ENCODE measurements around the gene CRTC3. TPM values are rescaled to one million over a fixed set of nuclear protein-coding genes. Genes with fewer than 3 reads are reported as not detected.

Gene CRTC3
- total RNA-seq, 2 experiments from 2014 or later: 27.1 to 28.7 TPM

DNA sequence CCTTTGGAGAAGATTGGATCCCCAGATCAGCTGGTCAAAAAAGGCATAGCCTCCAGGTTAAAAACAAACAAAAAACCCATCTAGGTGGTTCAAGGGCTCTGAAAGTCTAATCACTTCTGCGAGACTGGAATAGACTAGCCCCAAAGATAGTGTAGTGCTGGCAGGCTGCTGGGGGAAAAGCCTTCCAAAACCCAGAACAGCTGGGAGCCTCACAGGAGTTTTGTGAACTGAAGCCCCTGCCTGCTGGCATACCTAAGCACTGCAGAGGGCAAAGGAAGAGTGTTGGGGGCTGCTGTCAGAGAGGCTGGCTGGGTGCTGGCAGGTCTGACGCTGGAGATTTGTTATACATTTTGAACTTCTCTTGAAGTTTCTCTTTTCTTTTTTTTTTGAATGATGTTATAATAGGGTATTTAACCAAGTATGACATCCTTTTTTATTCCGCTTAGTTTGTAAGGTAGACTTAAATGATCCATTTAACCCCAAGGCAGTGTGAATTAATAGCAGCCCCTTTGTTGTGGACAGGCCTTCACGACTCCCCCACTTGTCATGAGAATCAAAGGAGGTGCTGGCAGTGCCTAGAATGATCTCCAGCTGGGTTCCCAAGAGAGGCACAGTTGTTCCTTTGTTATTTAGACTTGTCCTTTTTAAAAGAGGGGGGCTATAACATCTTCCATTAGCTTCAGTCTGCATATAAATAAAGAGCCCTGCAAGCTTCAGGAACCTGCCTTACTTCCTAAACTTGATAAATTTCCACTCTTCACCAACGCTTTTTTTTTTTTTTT lies 53.9 kb downstream of the CRTC3 start:
- DNase-seq (no peak), ATAC-seq (no peak)
- no peak for TF ChIP-seq CTCF (IDR thresholded peaks at IDR 0.05)
- H3K9me3 Mint-ChIP-seq: no peaks in the 10 kb centered on the region
- H3K4me3 Mint-ChIP-seq: no peak overlapping the region
- H3K36me3 Mint-ChIP-seq (ENCODE audit: low read depth): peaks cover 14% of the 10 kb centered on the region
- POLR2A ChIA-PET: no interaction called here
- no peaks in the 10 kb centered on the region for H3K27me3 Mint-ChIP-seq
- intact Hi-C loops (cut with micrococcal nuclease): no loop called here
- CTCF ChIA-PET: interaction anchor here (0.7 to 3.5 kb wide), 6 partner anchors 10 to 282 kb away, joined by 3 to 15 read pairs (median 4); partner anchors contain the start of gene CRTC3
- peak overlapping the region; percentile 11 for H3K27ac Mint-ChIP-seq
- peaks cover 60% of the 10 kb centered on the region for H3K4me1 Mint-ChIP-seq (ENCODE audit: low read depth)

DNA sequence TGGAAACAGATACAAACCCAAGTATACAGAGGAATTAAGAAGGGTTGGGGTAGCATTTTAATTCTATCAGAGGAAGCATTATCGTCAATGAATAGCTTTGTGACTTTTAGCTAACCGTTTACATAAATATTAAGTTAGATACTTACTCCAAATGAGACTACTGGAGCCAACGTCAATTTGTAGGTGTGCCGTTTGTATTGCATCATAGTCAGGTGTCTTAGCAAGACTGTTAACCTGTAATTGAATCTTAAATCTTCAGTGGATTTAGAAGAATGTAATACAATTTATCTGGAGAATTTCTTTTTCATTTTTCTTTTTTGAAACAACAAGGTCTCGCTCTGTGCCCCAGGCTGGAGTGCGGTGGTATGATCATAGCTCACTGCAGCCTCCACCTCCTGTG lies 55.1 kb downstream of the CRTC3 start:
- H3K27ac Mint-ChIP-seq: no peak overlapping the region
- no peak for ATAC-seq
- no peak for TF ChIP-seq CTCF (IDR thresholded peaks at IDR 0.05)
- H3K4me1 Mint-ChIP-seq (ENCODE audit: low read depth): peaks cover 62% of the 10 kb centered on the region
- DNase-seq: no peak
- H3K9me3 Mint-ChIP-seq: no peaks in the 10 kb centered on the region
- intact Hi-C loops (cut with micrococcal nuclease): no loop called here
- ChIA-PET POLR2A (interaction anchor here (1.1 to 1.8 kb wide), 2 partner anchors 8 to 54 kb away, joined by 4 to 5 read pairs; no protein-coding TSS in a partner anchor), CTCF (interaction anchor here (0.6 to 3.5 kb wide), 6 partner anchors 19 to 347 kb away, joined by 3 to 15 read pairs (median 3); partner anchors contain the start of gene CRTC3)
- peaks cover 14% of the 10 kb centered on the region for H3K36me3 Mint-ChIP-seq (ENCODE audit: low read depth)
- H3K27me3 Mint-ChIP-seq: no peaks in the 10 kb centered on the region
- H3K4me3 Mint-ChIP-seq: no peak overlapping the region

- Mint-ChIP-seq H3K9me3 (no peaks in the 10 kb centered on the region), H3K4me3 (no peak overlapping the region), H3K27ac (no peak overlapping the region), H3K27me3 (no peaks in the 10 kb centered on the region), H3K36me3 (ENCODE audit: low read depth) (peaks cover 17% of the 10 kb centered on the region), H3K4me1 (ENCODE audit: low read depth) (peaks cover 65% of the 10 kb centered on the region)
- ChIA-PET POLR2A (interaction anchor here (0.7 to 1.8 kb wide), 4 partner anchors 9 to 55 kb away, joined by 3 to 5 read pairs (median 4); no protein-coding TSS in a partner anchor), CTCF (interaction anchor here (1.1 to 3.5 kb wide), 3 partner anchors 18 to 346 kb away, joined by 3 to 15 read pairs (median 4); no protein-coding TSS in a partner anchor)
- DNase-seq: no peak
- intact Hi-C loops (cut with micrococcal nuclease): no loop called here
- no peak for ATAC-seq
- no peak for TF ChIP-seq CTCF (IDR thresholded peaks at IDR 0.05)
Measured at GRCh38 chr15:90585863-90586262, 56.1 kb downstream of the CRTC3 start.

- no peaks in the 10 kb centered on the region for H3K9me3 Mint-ChIP-seq
- ChIA-PET CTCF (interaction anchor here (3.5 kb wide), 1 partner anchor 17 kb away, joined by 15 read pairs; no protein-coding TSS in a partner anchor), POLR2A (interaction anchor here (0.6 to 2.0 kb wide), 4 partner anchors 16 to 129 kb away, joined by 3 to 4 read pairs (median 4); no protein-coding TSS in a partner anchor)
- peaks cover 58% of the 10 kb centered on the region for H3K4me1 Mint-ChIP-seq (ENCODE audit: low read depth)
- H3K27ac Mint-ChIP-seq: peak overlapping the region; percentile 38
- intact Hi-C loops (cut with micrococcal nuclease): no loop called here
- no peak overlapping the region for H3K4me3 Mint-ChIP-seq
- H3K27me3 Mint-ChIP-seq: no peaks in the 10 kb centered on the region
- H3K36me3 Mint-ChIP-seq (ENCODE audit: low read depth): peaks cover 16% of the 10 kb centered on the region
- TF ChIP-seq CTCF (IDR thresholded peaks at IDR 0.05): no peak
- DNase-seq (no peak), ATAC-seq (no peak)
Measured at GRCh38 chr15:90586948-90587347, 57.2 kb downstream of the CRTC3 start.

GRCh38 chr15:90588427-90588826 lies 58.7 kb downstream of the CRTC3 start:
- H3K27ac Mint-ChIP-seq: no peak overlapping the region
- H3K9me3 Mint-ChIP-seq: no peaks in the 10 kb centered on the region
- DNase-seq (no peak), ATAC-seq (no peak)
- H3K36me3 Mint-ChIP-seq (ENCODE audit: low read depth): peaks cover 14% of the 10 kb centered on the region
- POLR2A ChIA-PET: interaction anchor here (1.1 to 2.0 kb wide), 3 partner anchors 12 to 18 kb away, joined by 3 to 4 read pairs (median 3); no protein-coding TSS in a partner anchor
- no peak overlapping the region for H3K4me3 Mint-ChIP-seq
- CTCF ChIA-PET: no interaction called here
- H3K27me3 Mint-ChIP-seq: no peaks in the 10 kb centered on the region
- H3K4me1 Mint-ChIP-seq (ENCODE audit: low read depth): peaks cover 56% of the 10 kb centered on the region
- TF ChIP-seq CTCF (IDR thresholded peaks at IDR 0.05): no peak
- intact Hi-C loops (cut with micrococcal nuclease): no loop called here

Measured in activated CD8-positive, alpha-beta T cell treated with anti-CD3 and anti-CD28 coated beads for 36 hours (primary cell).